ENCODE data around the gene CELF4. TPM values are rescaled to one million over a fixed set of nuclear protein-coding genes. Genes with fewer than 3 reads are reported as not detected.

The CELF4 gene
- total RNA-seq, 3 donors from 2014 or later = 1.0 TPM; not detected in 2

- intact Hi-C loops (cut with DNase I; ENCODE audit: low total_unique reads) = no loop called here
Measured at GRCh38 chr18:37590346-37590745, 24.7 kb upstream of the CELF4 start.

GRCh38 chr18:37588289-37588688 is 22.7 kb upstream of the CELF4 start:
- TF ChIP-seq, protein P1, sequence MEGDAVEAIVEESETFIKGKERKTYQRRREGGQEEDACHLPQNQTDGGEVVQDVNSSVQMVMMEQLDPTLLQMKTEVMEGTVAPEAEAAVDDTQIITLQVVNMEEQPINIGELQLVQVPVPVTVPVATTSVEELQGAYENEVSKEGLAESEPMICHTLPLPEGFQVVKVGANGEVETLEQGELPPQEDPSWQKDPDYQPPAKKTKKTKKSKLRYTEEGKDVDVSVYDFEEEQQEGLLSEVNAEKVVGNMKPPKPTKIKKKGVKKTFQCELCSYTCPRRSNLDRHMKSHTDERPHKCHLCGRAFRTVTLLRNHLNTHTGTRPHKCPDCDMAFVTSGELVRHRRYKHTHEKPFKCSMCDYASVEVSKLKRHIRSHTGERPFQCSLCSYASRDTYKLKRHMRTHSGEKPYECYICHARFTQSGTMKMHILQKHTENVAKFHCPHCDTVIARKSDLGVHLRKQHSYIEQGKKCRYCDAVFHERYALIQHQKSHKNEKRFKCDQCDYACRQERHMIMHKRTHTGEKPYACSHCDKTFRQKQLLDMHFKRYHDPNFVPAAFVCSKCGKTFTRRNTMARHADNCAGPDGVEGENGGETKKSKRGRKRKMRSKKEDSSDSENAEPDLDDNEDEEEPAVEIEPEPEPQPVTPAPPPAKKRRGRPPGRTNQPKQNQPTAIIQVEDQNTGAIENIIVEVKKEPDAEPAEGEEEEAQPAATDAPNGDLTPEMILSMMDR (IDR thresholded peaks at IDR 0.05) = no peak
- TF ChIP-seq POLR2A (IDR thresholded peaks at IDR 0.05) (no peak), POLR2AphosphoS5 (IDR thresholded peaks at IDR 0.05) (no peak)
- H3K36me3 ChIP-seq = no peaks in the 10 kb centered on the region
- H3K4me3 ChIP-seq = no peak overlapping the region
- H3K4me1 ChIP-seq = no peaks in the 10 kb centered on the region
- intact Hi-C loops (cut with DNase I; ENCODE audit: low total_unique reads) = no loop called here
- no peaks in the 10 kb centered on the region for H3K27me3 ChIP-seq
- no peak overlapping the region for H3K27ac ChIP-seq
- H3K9me3 ChIP-seq = peaks cover 0 to 13% of the 10 kb centered on the region in 2 donors
- DNase-seq (ENCODE audit: low spot score in 2 of 2) = no peak

More at GRCh38 chr18:37590346-37590745, 24.7 kb upstream of the CELF4 start:
- H3K9me3 ChIP-seq = peaks cover 0 to 13% of the 10 kb centered on the region in 2 donors
- no peak overlapping the region for H3K4me3 ChIP-seq
- no peak overlapping the region for H3K27ac ChIP-seq
- no peak for DNase-seq (ENCODE audit: low spot score in 2 of 2)
- no peaks in the 10 kb centered on the region for H3K4me1 ChIP-seq
- no peaks in the 10 kb centered on the region for H3K36me3 ChIP-seq
- TF ChIP-seq, protein P1 (IDR thresholded peaks at IDR 0.05) = no peak
- TF ChIP-seq POLR2A (IDR thresholded peaks at IDR 0.05) (no peak), POLR2AphosphoS5 (IDR thresholded peaks at IDR 0.05) (no peak)
- no peaks in the 10 kb centered on the region for H3K27me3 ChIP-seq

DNA sequence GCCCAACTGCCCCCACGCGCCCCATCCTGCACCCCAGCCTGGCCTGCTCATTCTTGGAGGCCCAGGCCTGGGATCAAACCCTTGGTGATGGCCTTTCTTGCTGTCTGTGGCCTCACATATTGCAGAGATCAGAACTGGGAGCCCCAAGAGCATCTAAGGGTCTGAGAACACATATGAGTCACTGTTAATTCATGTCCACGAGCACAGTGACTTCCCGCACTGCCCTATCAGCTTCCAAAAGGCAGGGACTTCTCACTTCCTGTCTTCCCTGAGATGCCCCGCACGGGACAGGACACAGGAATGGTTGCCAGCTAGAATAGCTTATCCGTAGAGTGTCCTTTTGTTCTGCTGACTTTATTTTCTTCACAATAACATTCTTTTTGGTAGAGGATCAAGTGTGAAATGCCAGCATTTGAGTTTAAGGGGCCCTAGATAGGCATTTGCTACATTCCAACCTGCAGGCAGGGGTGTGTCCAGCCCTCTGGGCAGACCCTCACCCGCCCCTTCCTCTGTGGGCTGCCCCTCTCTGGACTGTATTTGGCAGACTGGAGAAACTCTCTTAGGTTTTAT is 21.1 kb upstream of the CELF4 start:
- Histone ChIP-seq H3K4me1 (no peaks in the 10 kb centered on the region), H3K4me3 (no peak overlapping the region), H3K9me3 (peaks cover 0 to 13% of the 10 kb centered on the region in 2 donors), H3K27ac (no peak overlapping the region), H3K36me3 (no peaks in the 10 kb centered on the region), H3K27me3 (no peaks in the 10 kb centered on the region)
- TF ChIP-seq POLR2AphosphoS5 (IDR thresholded peaks at IDR 0.05) (no peak), POLR2A (IDR thresholded peaks at IDR 0.05) (no peak)
- TF ChIP-seq, protein P1 (IDR thresholded peaks at IDR 0.05) = no peak
- no peak for DNase-seq (ENCODE audit: low spot score in 2 of 2)
- intact Hi-C loops (cut with DNase I; ENCODE audit: low total_unique reads) = no loop called here

DNA sequence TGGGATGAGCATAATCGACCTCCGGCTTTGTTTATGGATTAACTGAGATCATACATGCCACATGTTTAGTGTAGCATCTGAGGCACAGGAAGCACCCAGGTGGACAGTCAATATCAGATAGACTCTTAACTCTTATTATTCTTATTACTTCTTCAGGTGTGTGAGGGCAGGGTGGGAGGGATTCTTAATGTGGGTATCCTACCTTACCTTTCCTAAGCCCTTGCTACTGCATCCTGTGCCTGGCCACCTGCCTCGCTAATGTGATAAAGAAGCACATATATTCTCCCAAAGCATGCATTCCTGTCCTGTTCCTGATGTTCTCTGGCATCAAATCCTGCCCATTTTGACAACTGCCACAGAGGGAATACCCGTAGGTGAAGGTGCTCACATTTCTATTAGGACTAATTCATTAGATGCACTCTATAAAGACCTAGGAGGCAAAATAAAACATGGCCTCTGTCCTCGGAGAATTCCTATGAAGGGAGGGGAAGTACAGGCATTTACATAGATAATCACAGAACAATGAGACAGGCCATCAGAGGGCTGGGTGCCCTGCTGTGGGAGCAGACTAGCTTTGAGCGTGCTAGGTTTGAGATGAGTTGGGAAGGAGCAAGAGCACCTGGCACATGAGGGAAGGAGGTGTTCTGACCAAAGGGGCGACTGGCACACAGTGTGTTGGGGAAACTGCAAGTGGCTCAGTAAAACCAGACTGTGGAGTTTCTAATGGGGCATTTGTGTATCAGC is 19.5 kb upstream of the CELF4 start:
- intact Hi-C loops (cut with DNase I; ENCODE audit: low total_unique reads) = no loop called here
- TF ChIP-seq POLR2A (IDR thresholded peaks at IDR 0.05) (no peak), POLR2AphosphoS5 (IDR thresholded peaks at IDR 0.05) (no peak)
- TF ChIP-seq, protein P1 (IDR thresholded peaks at IDR 0.05) = no peak
- peaks cover 0 to under 1% of the 10 kb centered on the region in 2 donors for H3K9me3 ChIP-seq

GRCh38 chr18:37584217-37584616 is 18.6 kb upstream of the CELF4 start:
- intact Hi-C loops (cut with DNase I; ENCODE audit: low total_unique reads) = no loop called here
- Histone ChIP-seq H3K27ac (no peak overlapping the region), H3K4me1 (no peaks in the 10 kb centered on the region), H3K9me3 (no peaks in the 10 kb centered on the region), H3K4me3 (no peak overlapping the region), H3K27me3 (no peaks in the 10 kb centered on the region), H3K36me3 (no peaks in the 10 kb centered on the region)
- TF ChIP-seq POLR2AphosphoS5 (IDR thresholded peaks at IDR 0.05) = no peak
- TF ChIP-seq POLR2A (IDR thresholded peaks at IDR 0.05) = no peak
- TF ChIP-seq, protein P1 (IDR thresholded peaks at IDR 0.05) = no peak
- no peak for DNase-seq (ENCODE audit: low spot score in 2 of 2)

More for the DNA sequence above, 19.5 kb upstream of the CELF4 start:
- H3K27me3 ChIP-seq = no peaks in the 10 kb centered on the region
- no peak for DNase-seq (ENCODE audit: low spot score in 2 of 2)
- no peaks in the 10 kb centered on the region for H3K36me3 ChIP-seq
- H3K4me3 ChIP-seq = no peak overlapping the region
- H3K27ac ChIP-seq = no peak overlapping the region
- no peaks in the 10 kb centered on the region for H3K4me1 ChIP-seq

All from breast epithelium (tissue), 4 donors.